IPS-15b (cell line): ENCODE results near the gene PARP15.
"Not testable (repeated sequence)": the region's sequence is repeated elsewhere in the genome, so short reads cannot be mapped to it uniquely, and the experiment has no call there.

Source experiments
- H3K27me3 ChIP-seq: one replicate; pipeline ENCODE4 v1.6.1; 2013; ENCODE audit warnings: low read length; ENCODE audit not compliant: control insufficient read depth, insufficient read depth
- H3K36me3 ChIP-seq: one replicate; pipeline ENCODE4 v1.6.1; 2013; ENCODE audit warnings: low read length; ENCODE audit not compliant: control insufficient read depth, insufficient read depth
- H3K4me1 ChIP-seq: one replicate; pipeline ENCODE4 v1.6.1; 2013; ENCODE audit warnings: mild to moderate bottlenecking, low read length; ENCODE audit not compliant: control insufficient read depth, insufficient read depth
- H3K4me3 ChIP-seq: one replicate; pipeline ENCODE4 v1.5.1; 2013; ENCODE audit warnings: low read depth, low read length
- H3K9ac ChIP-seq: one replicate; pipeline ENCODE4 v1.6.1; 2013; ENCODE audit warnings: low read depth, mild to moderate bottlenecking, low read length
- H3K9me3 ChIP-seq: one replicate; pipeline ENCODE4 v1.6.1; 2013; ENCODE audit warnings: mild to moderate bottlenecking, low read length; ENCODE audit not compliant: control insufficient read depth, insufficient read depth

PARP15 gene

DNA sequence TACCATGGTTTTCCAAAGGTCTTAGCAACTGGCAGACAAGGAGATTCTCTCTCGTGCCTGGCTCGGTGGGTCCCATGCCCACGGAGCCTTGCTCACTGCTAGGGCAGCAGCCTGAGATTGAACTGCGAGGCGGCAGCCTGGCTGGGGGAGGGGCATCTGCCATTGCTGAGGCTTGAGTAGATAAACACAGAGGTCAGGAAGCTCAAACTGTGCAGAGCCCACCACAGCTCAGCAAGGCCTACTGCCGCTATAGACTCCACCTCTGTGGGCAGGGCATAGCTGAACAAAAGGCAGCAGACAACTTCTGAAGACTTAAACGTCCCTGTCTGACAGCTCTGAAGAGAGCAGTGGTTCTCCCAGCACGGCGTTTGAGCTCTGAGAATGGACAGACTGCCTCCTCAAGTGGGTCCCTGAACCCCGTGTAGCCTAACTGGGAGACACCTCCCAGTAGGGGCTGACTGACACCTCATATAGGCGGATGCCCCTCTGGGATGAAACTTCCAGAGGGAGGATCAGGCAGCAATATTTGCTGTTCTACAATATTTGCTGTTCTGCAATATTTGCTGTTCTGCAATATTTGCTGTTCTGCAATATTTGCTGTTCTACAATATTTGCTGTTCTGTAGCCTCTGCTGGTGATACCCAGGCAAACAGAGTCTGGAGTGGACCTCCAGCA is 73.9 kb downstream of the PARP15 start:
- H3K9ac ChIP-seq, H3K9me3 ChIP-seq, H3K4me3 ChIP-seq: not testable (repeated sequence)

DNA sequence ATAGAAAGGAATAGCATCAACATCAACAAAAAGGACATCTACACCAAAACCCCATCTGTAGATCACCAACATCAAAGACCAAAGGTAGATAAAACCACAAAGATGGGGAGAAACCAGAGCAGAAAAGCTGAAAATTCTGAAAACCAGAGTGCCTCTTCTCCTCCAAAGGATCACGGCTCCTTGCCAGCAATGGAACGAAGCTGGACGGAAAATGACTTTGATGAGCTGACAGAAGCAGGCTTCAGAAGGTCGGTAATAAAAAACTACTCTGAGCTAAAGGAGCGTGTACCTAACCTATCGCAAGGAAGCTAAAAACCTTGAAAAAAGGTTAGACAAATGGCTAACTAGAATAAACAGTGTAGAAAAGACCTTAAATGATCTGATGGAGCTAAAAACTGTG is 74.5 kb downstream of the PARP15 start:
- not testable (repeated sequence) for H3K36me3 ChIP-seq, H3K4me1 ChIP-seq, H3K4me3 ChIP-seq, H3K9ac ChIP-seq, H3K27me3 ChIP-seq, H3K9me3 ChIP-seq

More for the DNA sequence above, 73.9 kb downstream of the PARP15 start:
- H3K4me1 ChIP-seq, H3K36me3 ChIP-seq, H3K27me3 ChIP-seq: not testable (repeated sequence)

DNA sequence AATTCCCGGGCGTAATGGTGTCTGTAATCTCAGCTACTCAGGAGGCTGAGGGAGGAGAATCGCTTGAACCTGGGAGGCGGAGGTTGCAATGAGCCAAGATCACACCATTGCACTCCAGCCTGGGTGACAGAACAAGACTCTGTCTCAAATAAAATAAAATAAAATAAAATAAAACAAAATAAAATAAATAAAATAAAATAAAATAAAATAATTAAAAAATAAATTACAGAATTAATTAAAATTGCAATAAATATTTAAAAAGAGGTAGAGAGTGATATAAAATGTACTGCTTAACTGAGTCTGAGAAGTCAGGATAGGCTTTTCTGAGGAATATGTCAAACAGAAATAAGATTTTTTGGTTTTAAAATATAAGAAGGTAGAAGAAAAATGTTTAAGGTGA is 80.9 kb downstream of the PARP15 start:
- H3K9me3 ChIP-seq, H3K27me3 ChIP-seq, H3K9ac ChIP-seq, H3K4me3 ChIP-seq, H3K4me1 ChIP-seq, H3K36me3 ChIP-seq: not testable (repeated sequence)

DNA sequence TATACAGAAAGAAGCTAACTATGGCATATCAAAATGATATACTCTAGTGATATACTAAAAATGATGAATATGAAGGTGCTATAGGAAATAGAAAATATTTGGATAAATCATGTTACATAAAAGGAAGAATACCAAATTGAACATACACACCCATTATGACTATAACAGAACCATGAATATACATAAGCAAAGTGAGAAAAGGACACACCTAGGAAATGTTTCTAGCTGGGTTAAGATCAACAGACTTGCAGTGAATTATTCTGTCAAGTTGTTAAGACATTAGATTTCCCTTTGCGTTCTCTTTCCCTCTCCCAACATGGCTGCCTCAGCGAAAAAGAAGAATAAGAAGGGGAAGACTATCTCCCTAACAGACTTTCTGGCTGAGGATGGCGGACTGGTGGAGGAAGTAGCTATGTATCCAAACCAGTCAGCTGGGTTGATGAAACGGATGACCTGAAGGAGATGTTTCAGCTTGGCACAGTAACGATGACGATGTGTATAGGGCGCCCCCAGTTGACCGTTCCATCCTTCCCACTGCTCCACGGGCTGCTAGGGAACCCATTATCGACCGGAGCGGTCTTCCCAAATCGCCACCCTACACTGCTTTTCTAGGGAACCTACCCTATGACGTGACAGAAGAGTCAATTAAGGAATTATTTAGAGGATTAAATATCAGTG is 83.0 kb downstream of the PARP15 start:
- Histone ChIP-seq H3K4me1 (peaks cover 2% of the 10 kb centered on the region), H3K27me3 (no peaks in the 10 kb centered on the region)

DNA sequence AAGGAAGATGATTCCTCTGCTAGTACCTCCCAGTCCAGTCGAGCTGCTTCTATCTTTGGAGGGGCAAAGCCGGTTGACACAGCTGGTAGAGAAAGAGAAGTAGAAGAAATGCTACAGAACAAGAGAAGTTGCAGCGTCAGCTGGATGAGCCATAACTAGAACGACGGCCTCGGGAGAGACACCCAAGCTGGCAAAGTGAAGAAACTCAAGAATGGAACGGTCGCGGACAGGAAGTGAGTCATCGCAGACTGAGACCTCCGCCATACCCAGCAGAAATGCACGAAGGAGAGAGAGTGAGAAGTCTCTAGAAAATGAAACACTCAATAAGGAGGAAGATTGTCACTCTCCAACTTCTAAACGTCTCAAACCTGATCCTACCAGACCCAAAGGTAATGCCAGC is 84.2 kb downstream of the PARP15 start:
- H3K4me1 ChIP-seq = peaks cover 4% of the 10 kb centered on the region
- H3K27me3 ChIP-seq = no peaks in the 10 kb centered on the region
- no peaks in the 10 kb centered on the region for H3K9me3 ChIP-seq
- no peak overlapping the region for H3K4me3 ChIP-seq
- no peak overlapping the region for H3K9ac ChIP-seq
- H3K36me3 ChIP-seq = no peaks in the 10 kb centered on the region

More for the DNA sequence above, 83.0 kb downstream of the PARP15 start:
- Histone ChIP-seq H3K4me3 (no peak overlapping the region), H3K9ac (no peak overlapping the region), H3K9me3 (no peaks in the 10 kb centered on the region), H3K36me3 (no peaks in the 10 kb centered on the region)

DNA sequence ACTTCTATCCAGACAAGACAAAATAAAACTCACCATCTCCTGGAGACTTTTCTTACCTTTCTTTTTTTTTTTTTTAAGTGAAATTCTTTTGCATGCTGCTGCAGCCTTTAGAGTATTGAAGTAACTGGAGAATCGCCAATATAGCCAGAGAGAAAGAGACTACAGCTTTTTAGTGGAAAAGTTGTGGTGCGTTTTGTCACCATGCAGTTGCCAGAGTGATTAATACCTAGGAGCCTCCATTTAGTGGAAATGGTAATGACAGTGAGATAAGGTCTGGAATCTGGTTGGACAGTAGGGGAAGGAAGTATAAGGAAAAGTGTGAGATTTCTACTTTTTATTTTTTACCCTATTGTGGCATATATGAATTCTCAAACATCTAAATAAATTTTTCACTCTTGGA is 85.1 kb downstream of the PARP15 start:
- Histone ChIP-seq H3K36me3 (no peaks in the 10 kb centered on the region), H3K4me1 (peaks cover 4% of the 10 kb centered on the region), H3K9ac (no peak overlapping the region), H3K9me3 (no peaks in the 10 kb centered on the region), H3K27me3 (no peaks in the 10 kb centered on the region), H3K4me3 (no peak overlapping the region)

DNA sequence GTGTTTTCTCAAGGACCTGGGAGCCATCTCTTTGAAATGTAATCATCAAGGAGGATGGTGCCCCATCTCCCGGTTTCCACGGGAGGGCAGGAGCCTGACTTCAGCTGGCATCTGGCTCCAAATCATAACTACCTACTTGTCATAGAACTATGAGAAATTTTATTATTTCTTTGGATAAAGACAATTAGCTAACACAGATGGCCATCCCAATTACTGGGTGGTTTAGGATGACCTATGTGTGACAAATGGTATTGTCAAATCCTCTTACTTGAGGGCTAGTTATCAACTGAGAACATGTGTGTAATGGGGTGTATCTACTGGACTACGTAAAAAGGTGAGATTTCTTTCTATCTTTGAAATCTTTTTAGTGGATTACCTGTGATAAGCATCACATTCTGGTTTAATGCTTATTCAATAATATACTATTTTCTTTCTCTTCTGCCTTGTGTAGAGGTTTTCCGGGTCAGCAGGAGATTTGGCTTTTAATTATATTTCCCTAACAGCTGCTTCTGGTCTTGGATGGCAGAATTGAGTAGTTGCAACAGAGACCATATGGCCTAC is 87.9 kb downstream of the PARP15 start:
- H3K9me3 ChIP-seq = no peaks in the 10 kb centered on the region
- H3K4me1 ChIP-seq = peaks cover 4% of the 10 kb centered on the region
- H3K9ac ChIP-seq = no peak overlapping the region
- no peaks in the 10 kb centered on the region for H3K27me3 ChIP-seq
- no peak overlapping the region for H3K4me3 ChIP-seq
- H3K36me3 ChIP-seq = no peaks in the 10 kb centered on the region

DNA sequence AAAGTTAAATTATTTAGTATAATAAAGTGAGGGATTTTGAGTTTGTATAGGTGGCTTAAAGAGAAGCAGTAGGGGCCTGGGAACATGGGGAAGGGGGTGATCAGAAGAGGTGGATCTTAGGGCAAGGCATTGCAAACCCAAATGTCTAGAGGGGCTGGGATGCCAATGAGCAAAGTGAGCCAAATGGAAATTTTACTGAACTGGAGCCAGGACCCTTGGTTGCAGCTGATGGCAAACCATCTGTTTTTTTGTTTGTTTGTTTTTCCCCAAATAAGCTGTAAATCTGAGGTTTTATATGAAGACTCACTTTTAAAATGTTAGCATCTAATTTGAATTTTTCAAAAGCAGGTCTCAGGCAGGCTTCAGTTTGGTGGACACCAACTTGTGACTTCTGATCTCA is 88.4 kb downstream of the PARP15 start:
- Histone ChIP-seq H3K9ac (no peak overlapping the region), H3K4me1 (peaks cover 4% of the 10 kb centered on the region), H3K36me3 (no peaks in the 10 kb centered on the region), H3K4me3 (no peak overlapping the region), H3K9me3 (no peaks in the 10 kb centered on the region), H3K27me3 (no peaks in the 10 kb centered on the region)

DNA sequence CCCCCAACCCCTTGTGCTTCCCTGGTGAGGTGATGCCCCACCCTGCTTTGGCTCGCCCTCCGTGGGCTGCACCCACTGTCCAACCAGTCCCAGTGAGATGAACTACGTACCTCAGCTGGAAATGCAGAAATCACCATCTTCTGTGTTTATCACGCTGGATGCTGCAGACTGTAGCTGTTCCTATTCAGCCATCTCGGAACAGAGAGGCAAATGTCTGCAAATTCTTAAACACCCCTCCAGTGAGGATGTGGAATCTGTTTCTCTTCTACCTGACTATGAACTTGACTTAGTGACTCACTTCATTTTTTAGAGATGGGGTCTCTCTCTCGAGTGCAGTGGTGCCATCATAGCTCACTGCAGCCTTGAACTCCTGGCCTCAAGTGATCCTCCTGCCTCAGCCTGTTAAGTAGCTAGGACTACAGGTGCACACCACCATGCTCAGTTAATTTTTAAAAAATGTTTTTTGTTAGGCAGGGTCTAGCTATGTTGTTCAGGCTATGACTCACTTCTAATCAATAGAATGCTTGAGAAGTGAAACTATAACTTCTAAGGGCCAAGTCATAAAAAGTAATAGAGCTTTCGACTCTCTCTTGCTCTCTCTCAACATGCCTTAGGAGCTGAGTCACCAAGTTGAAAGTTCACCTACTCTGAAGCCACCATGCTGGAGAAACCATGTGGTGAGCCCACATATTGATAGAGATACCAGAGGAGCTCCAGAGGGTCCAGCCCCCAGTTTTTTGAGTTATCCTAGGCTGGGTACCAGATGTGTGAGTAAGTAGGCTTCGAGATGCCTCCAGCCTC is 91.7 kb downstream of the PARP15 start:
- H3K4me1 ChIP-seq = peaks cover 4% of the 10 kb centered on the region
- H3K9me3 ChIP-seq = no peaks in the 10 kb centered on the region
- no peaks in the 10 kb centered on the region for H3K36me3 ChIP-seq
- no peak overlapping the region for H3K9ac ChIP-seq
- no peak overlapping the region for H3K4me3 ChIP-seq
- H3K27me3 ChIP-seq = no peaks in the 10 kb centered on the region

DNA sequence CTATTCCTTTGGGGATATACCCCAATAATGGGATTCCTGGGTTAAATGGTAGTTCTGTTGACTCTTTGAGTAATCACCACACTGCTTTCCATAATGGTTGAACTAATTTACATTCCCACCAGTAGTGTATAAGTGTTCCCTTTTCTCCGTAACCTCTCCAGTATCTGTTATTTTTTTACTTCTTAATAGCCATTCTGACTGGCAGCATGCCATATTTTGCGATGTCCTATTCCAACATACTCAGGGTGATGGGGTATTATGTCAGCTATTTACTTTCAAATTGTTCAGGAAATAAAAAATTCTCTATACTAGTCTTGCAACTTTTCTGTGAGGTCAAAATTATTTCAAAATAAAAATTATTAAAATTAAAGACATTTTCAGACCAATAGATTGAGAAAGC is 94.1 kb downstream of the PARP15 start:
- Histone ChIP-seq H3K4me3 (no peak overlapping the region), H3K4me1 (no peaks in the 10 kb centered on the region), H3K9ac (no peak overlapping the region), H3K9me3 (no peaks in the 10 kb centered on the region), H3K36me3 (no peaks in the 10 kb centered on the region), H3K27me3 (no peaks in the 10 kb centered on the region)

DNA sequence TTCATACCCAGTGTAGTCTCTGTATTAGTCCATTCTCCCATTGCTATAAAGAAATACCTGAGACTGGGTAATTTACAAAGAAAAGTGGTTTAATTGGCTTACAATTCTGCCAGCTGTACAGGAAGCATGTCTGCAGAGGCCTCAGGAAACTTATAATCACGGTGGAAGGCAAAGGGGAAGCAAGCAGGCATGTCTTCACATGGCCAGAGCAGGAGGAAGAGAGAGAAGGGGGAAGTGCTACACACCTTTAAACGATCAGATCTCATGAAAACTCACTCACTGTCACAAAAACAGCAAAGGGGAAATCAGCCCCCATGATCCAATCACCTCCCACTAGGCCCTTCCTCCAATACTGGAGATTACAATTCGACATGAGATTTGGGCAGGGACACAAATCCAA is 96.9 kb downstream of the PARP15 start:
- Histone ChIP-seq H3K36me3 (no peaks in the 10 kb centered on the region), H3K4me3 (no peak overlapping the region), H3K4me1 (no peaks in the 10 kb centered on the region), H3K9ac (no peak overlapping the region), H3K9me3 (no peaks in the 10 kb centered on the region), H3K27me3 (peaks cover 6% of the 10 kb centered on the region)
